K562 (cell line): ENCODE measurements around the gene PIP4K2C. TPM values are rescaled to one million over a fixed set of nuclear protein-coding genes. Genes with fewer than 3 reads are reported as not detected.

Experiments
- C11orf30 ChIP-seq: fragments of 450-650 bp; IDR thresholded peaks from 2 replicates; pipeline ENCODE4 v1.6.1; 2016; ENCODE audit warnings: low read depth, mild to moderate bottlenecking
- DACH1 ChIP-seq: fragments of 450-650 bp; IDR thresholded peaks from 2 replicates; pipeline ENCODE4 v1.6.1; 2018; ENCODE audit not compliant: partially characterized antibody
- KLF6 ChIP-seq: fragments of 250-450 bp; sonication (Bioruptor Pico); IDR thresholded peaks from 2 replicates; pipeline ENCODE4 v1.4.0; 2020; ENCODE audit warnings: mild to moderate bottlenecking, moderate library complexity, borderline replicate concordance
- MXD1 ChIP-seq: fragments of 250-450 bp; sonication (Bioruptor Pico); IDR thresholded peaks from 2 replicates; pipeline ENCODE4 v1.8.0; 2021; ENCODE audit warnings: borderline replicate concordance, mild to moderate bottlenecking, moderate library complexity; ENCODE audit not compliant: poor library complexity, severe bottlenecking
- PHF21A ChIP-seq: fragments of 450-650 bp; IDR thresholded peaks from 2 replicates; pipeline ENCODE4 v1.6.1; 2017; ENCODE audit warnings: low read depth, borderline replicate concordance
- RBM17 ChIP-seq: fragments of 200-400 bp; formaldehyde crosslinking; IDR thresholded peaks from 2 replicates; pipeline ENCODE4 v1.6.1; 2017; ENCODE audit warnings: low read depth, mild to moderate bottlenecking, low read length, borderline replicate concordance
- RNF2 ChIP-seq: sonication (generic); IDR thresholded peaks from 2 replicates; pipeline ENCODE4 v1.6.1; 2016
- ZFP30 ChIP-seq: fragments of 250-450 bp; sonication (Bioruptor Pico); IDR thresholded peaks from 2 replicates; pipeline ENCODE4 v1.8.0; 2022; ENCODE audit warnings: moderate library complexity, mild to moderate bottlenecking, inconsistent platforms, borderline replicate concordance
- ZMIZ1 ChIP-seq, 2 experiments: fragments of 150-350 bp in 1 of 2; IDR thresholded peaks; 2 replicates each; pipeline ENCODE4 v1.6.1; 2012 to 2016; ENCODE audit warnings: low read depth in 2 of 2, low read length in 2 of 2, mild to moderate bottlenecking in 1 of 2, moderate library complexity in 1 of 2
- ZNF395 ChIP-seq: fragments of 200-800 bp; sonication (Bioruptor generic); IDR thresholded peaks from 2 replicates; pipeline ENCODE4 v1.6.1; 2017; ENCODE audit warnings: missing genetic modification characterization, missing compliant biosample characterization
- polyA plus RNA-seq, 8 experiments: library from polyadenylated mRNA; depleted of rRNA in 4 of 8; stranded (reverse) in 5 of 8; unstranded in 3 of 8; fragments of >200 nt; fragmentation: Nextera tagmentation in 2 of 8; fragmentation: Illumina TruSeq in 1 of 8; extraction: Ambion mirVana in 2 of 8; extraction: Trizol in 1 of 8; gene quantifications; 2 replicates each; pipeline versions ENCODE4 v1.2.1 to v1.2.3, GENCODE V29; 2011 to 2014; ENCODE audit warnings: inconsistent platforms in 1 of 8, missing spikeins in 1 of 8
- total RNA-seq, 7 experiments: library from RNA; depleted of rRNA in 6 of 7; stranded (reverse); fragments of >200 nt in 6 of 7; fragmentation: Illumina TruSeq in 2 of 7; extraction: Trizol in 2 of 7; gene quantifications; 2 replicates each; pipeline versions ENCODE4 v1.2.1 to v1.2.3, GENCODE V29; 2011 to 2021; ENCODE audit warnings: low replicate concordance in 1 of 7
- TF ChIP-seq, protein P1 (sequence below), 2 experiments: fragments of 450-650 bp in 1 of 2; sonication (generic) in 1 of 2; formaldehyde crosslinking in 1 of 2; IDR thresholded peaks in 1 of 2; conservative IDR thresholded peaks in 1 of 2; 2 replicates each; pipeline versions ENCODE4 v1.6.1 to v1.8.1; 2016 to 2023; ENCODE audit warnings: mild to moderate bottlenecking in 2 of 2, moderate library complexity in 2 of 2, inconsistent platforms in 1 of 2, missing genetic modification reagents in 1 of 2
- TF ChIP-seq, protein P2 (sequence below): sonication (generic); formaldehyde crosslinking; IDR thresholded peaks from 2 replicates; pipeline ENCODE4 v1.8.0; 2022; ENCODE audit warnings: missing genetic modification reagents, mild to moderate bottlenecking, moderate library complexity, borderline replicate concordance
- TF ChIP-seq, protein P3 (sequence below): fragments of 200-800 bp; sonication (Bioruptor generic); IDR thresholded peaks from 2 replicates; pipeline ENCODE4 v1.6.1; 2017; ENCODE audit warnings: missing genetic modification characterization, missing compliant biosample characterization
- TF ChIP-seq, protein P4 (sequence below): fragments of 250-450 bp; sonication (Bioruptor Pico); IDR thresholded peaks from 2 replicates; pipeline ENCODE4 v1.5.0; 2021; ENCODE audit warnings: mild to moderate bottlenecking, moderate library complexity

The PIP4K2C gene
- total and polyA plus RNA-seq, 9 of the 15 experiments (the other 6 are each of a cell fraction or from before 2014, with no cell fraction given): 9.0 to 41.4 (median 18.3) TPM

DNA sequence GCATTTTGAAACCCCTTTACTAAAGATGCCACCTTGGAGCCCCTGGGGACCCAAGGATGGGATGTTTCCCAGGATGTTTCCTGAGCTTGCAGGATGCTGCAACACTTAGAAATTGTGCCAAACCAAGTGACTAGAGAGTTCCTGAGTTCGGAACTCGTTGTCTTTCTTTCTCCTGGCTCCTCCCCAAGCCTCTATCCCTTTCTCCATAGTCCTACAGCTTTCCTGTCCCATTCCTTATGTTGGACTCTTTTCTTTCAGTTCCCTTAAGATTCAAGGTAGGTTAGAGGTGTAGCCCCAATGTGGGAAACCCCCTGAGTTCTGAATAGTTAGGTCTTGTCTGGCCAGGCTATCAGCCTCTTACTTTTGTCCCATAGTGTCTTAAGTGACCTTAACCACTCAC lies 42.5 kb upstream of the PIP4K2C start (continued):
- TF ChIP-seq MXD1 (CRISPR knock-in tag) (no peak), ZNF395 (CRISPR knock-in tag) (no peak), KLF6 (CRISPR knock-in tag) (no peak), C11orf30 (peak; percentile 9; the same call in 1 of the 2 replicates), ZFP30 (CRISPR knock-in tag) (no peak), ZMIZ1 (IDR thresholded peaks at IDR 0.05; ENCODE audit: low read depth in 2 of 2, low read length in 2 of 2) (no peak), RNF2 (no peak), DACH1 (no peak), PHF21A (no peak), RBM17 (no peak)
- TF ChIP-seq, protein P1, sequence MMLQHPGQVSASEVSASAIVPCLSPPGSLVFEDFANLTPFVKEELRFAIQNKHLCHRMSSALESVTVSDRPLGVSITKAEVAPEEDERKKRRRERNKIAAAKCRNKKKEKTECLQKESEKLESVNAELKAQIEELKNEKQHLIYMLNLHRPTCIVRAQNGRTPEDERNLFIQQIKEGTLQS (IDR thresholded peaks at IDR 0.05): peak; percentile 80
- TF ChIP-seq, protein P1 (CRISPR knock-in tag; conservative IDR thresholded peaks at IDR 0.05): no peak
- TF ChIP-seq, protein P2, sequence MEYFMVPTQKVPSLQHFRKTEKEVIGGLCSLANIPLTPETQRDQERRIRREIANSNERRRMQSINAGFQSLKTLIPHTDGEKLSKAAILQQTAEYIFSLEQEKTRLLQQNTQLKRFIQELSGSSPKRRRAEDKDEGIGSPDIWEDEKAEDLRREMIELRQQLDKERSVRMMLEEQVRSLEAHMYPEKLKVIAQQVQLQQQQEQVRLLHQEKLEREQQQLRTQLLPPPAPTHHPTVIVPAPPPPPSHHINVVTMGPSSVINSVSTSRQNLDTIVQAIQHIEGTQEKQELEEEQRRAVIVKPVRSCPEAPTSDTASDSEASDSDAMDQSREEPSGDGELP (CRISPR knock-in tag): no peak
- TF ChIP-seq, protein P3, sequence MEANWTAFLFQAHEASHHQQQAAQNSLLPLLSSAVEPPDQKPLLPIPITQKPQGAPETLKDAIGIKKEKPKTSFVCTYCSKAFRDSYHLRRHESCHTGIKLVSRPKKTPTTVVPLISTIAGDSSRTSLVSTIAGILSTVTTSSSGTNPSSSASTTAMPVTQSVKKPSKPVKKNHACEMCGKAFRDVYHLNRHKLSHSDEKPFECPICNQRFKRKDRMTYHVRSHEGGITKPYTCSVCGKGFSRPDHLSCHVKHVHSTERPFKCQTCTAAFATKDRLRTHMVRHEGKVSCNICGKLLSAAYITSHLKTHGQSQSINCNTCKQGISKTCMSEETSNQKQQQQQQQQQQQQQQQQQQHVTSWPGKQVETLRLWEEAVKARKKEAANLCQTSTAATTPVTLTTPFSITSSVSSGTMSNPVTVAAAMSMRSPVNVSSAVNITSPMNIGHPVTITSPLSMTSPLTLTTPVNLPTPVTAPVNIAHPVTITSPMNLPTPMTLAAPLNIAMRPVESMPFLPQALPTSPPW (CRISPR knock-in tag): no peak
- TF ChIP-seq, protein P4, sequence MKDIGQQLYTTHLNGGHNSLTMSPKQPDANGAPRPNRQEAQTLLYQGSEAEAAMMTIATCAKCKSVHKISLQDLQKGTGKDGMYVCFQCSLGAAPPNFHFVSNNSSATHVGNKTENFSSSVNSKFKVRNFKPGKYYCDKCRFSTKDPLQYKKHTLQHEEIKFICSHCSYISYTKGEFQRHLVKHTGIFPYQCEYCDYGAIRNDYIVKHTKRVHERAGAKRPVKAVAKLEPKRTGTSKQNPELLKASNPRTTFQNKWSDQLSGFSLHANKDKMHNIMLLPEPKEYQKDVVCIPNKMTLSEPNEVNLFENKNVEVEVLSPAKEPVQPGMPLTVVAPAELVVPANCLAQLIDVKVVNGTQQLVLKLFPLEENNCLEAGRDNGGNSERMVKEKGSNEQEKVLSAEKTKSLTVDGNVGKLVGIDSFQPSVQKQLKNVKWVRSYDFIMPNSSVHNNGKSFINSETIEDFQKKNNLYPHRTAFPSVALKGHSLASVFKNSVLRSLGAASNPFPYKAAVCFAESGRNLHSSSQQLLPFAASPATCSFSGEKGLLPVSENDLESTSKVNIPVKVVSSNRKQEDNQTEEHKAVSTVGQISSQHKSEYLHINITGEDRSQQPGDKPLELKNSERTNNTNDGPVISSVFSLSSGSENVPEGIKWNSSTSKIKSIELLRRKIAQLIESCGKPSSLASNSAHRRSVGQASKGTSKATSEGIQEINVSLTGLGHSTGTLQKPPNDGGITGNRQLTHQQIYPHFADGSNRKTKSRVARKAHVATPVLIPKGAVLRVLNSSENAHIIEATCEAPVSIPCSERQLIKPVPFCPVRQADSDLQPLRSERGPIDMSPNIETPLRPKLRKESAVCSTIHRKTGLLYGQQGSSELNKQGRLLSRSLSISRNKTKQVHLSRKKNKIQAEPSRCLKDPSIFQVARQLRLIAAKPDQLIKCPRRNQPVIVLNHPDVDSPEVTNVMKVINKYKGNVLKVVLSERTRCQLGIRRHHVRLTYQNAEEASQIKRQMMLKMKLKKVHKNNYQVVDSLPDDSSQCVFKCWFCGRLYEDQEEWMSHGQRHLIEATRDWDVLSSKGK (CRISPR knock-in tag): no peak
